HG03378 (cell line): ENCODE results near the gene CPSF4L.

ENCODE experiments used
- ATAC-seq: cut with Tn5 transposase; IDR thresholded peaks from one replicate; pipeline ENCODE4 v1.9.1; 2021; ENCODE audit warnings: mild to moderate bottlenecking, moderate library complexity; ENCODE audit not compliant: unreplicated experiment

CPSF4L gene

GRCh38 chr17:73290399-73291259 lies 28.9 kb upstream of the CPSF4L start:
- peak; percentile 32 for ATAC-seq

GRCh38 chr17:73289549-73290254 lies 28.0 kb upstream of the CPSF4L start:
- ATAC-seq: no peak

- ATAC-seq: no peak
These were observed 27.0 kb upstream of the CPSF4L start for GRCh38 chr17:73288534-73289302.

- no peak for ATAC-seq
These were observed 25.2 kb upstream of the CPSF4L start for GRCh38 chr17:73286863-73287296.

GRCh38 chr17:73285916-73286862 lies 24.5 kb upstream of the CPSF4L start:
- ATAC-seq: no peak

- ATAC-seq: no peak
These were observed 23.9 kb upstream of the CPSF4L start for GRCh38 chr17:73285603-73285908.

GRCh38 chr17:73284906-73285602 lies 23.4 kb upstream of the CPSF4L start:
- no peak for ATAC-seq

DNA sequence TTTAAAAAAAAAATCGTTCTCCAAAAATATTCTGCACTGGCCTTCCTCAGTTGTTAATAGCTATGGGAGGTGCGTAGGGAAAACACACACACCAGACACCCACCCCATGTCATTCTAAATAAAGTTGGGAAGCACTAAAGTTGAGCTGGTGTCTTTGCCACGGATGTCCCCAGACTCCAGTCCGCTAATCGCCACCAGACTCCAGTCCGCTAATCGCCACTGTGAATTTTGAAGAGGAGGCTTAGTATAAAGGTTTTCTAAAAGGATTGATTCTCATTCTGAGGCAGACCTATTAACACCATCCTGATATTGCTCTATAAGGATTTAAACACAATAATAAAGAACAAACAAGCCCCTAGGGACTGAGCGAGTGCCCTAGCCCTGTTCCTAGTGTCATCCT lies 22.7 kb upstream of the CPSF4L start:
- no peak for ATAC-seq

GRCh38 chr17:73283841-73284282 lies 22.2 kb upstream of the CPSF4L start:
- no peak for ATAC-seq

- ATAC-seq: no peak
These were observed 21.6 kb upstream of the CPSF4L start for GRCh38 chr17:73283250-73283649.

- no peak for ATAC-seq
These were observed 20.9 kb upstream of the CPSF4L start for GRCh38 chr17:73282629-73283028.

- ATAC-seq: peak; percentile 97
These were observed 20.2 kb upstream of the CPSF4L start for GRCh38 chr17:73281928-73282327.

- no peak for ATAC-seq
These were observed 18.5 kb upstream of the CPSF4L start for GRCh38 chr17:73280191-73280590.

GRCh38 chr17:73279704-73280103 lies 18.0 kb upstream of the CPSF4L start:
- no peak for ATAC-seq

DNA sequence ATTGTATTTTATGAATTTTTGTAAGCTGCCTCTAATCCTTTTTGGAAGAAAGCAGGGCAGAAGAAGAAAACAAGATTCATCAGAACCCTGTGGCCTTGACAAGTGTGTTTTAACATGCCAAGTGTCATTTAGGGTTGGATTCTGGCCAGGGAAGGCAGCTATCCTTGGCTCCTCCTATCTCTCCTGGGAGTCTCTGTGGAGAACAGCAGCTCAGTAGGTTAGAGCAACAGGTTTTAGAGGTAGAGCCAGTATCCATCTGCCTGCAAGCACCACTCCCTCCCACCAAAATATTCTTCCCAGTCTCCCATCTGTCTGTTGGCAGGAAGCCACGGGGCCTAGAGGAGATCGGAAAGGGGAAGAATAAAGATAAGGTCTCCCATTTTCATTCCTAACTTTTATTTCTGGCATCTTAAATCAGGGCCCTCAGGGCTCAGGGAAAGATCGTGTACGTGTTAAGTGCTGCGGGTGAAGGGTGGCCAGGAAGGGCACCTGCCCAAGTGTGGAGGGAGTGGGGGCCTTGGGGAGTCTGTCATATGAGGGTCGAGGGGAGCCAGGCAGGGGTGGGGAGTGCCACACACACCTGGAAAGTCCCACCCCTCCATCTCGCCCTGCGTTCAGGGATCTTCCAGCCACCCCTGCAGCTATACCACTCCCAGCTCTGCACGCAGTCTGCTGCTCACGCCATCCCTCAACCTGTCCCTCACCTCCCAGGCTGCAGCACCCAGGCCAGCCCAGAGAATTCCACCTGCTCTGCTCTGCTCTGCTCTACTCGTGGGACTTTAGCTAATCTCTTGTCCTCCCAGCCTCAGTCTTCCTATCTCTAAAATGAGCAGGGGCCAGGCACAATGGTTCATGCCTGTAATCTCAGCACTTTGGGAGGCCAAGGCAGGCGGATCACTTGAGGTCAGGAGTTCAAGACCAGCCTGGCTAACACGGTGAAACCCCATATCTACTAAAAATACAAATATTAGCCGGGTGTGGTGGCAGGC lies 17.1 kb upstream of the CPSF4L start:
- ATAC-seq: no peak

DNA sequence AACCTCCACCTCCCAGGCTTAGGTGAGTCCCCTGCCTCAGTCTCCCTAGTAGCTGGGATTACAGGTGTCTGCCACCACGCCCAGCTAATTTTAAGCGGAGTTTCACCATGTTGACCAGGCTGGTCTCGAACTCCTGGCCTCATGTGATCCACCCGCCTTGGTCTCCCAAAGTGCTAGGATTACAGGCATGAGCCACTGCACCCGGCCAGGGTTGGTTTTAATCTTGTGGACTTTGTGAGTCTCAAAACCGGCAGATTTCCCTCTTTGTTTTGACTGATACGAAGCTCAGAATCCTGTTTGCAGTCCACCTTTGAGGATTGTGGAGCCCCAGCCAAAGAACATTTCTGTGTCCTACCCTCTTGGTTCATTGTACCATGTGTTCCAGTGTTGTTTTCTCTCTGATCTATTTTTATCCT lies 16.4 kb upstream of the CPSF4L start:
- no peak for ATAC-seq

DNA sequence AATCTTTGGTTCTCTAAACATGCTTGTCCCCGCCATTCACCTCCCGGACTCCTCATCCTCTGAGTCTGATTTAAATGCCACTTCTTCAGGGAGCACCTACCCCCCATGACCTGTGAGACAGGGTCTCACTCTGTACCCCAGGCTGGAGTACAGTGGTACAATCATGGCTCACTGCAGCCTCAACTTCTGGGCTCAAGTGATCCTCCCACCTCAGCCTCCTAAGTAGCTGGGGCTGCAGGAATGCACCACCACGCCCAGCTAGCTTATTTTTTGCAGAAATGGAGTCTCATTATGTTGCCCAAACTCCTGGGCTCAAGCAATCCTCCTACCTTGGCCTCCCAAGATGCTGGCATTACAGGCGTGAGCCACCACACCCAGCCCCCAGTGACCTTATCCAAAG lies 12.8 kb upstream of the CPSF4L start:
- no peak for ATAC-seq

- ATAC-seq: no peak
These were observed 11.2 kb upstream of the CPSF4L start for GRCh38 chr17:73272906-73273218.

DNA sequence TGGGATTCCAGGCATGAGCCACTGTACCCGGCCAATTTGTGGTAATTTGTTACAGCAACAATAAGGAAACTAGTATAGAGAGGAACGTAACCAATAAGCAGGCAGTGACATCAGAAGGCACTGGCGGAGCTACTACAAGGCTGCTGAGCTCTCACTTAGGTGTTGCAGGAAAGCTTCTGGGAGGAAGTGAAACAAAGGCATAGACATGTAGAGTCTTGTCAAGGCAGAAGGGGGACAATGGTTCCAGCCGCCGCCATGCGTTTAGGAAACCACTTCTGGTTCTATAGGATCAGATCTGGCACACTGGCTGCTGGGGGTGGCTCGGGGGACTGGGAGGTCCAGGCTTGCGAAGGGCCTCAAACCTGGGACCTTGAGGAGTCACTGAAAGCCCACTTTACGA lies 9.4 kb upstream of the CPSF4L start:
- ATAC-seq: peak; percentile 98
